Measurements from ENCODE around the gene CLPSL2.
"Not testable (repeated sequence)": the region's sequence is repeated elsewhere in the genome, so short reads cannot be mapped to it uniquely, and the experiment has no call there.

Gene CLPSL2

GRCh38 chr6:35776364-35777215 lies at the start of gene CLPSL2:
Gene CLPSL2, plus strand, starts transcription at chr6:35776598. Its CDS starts 21 bp downstream, at chr6:35776619.
- no peak for DNase-seq

DNA sequence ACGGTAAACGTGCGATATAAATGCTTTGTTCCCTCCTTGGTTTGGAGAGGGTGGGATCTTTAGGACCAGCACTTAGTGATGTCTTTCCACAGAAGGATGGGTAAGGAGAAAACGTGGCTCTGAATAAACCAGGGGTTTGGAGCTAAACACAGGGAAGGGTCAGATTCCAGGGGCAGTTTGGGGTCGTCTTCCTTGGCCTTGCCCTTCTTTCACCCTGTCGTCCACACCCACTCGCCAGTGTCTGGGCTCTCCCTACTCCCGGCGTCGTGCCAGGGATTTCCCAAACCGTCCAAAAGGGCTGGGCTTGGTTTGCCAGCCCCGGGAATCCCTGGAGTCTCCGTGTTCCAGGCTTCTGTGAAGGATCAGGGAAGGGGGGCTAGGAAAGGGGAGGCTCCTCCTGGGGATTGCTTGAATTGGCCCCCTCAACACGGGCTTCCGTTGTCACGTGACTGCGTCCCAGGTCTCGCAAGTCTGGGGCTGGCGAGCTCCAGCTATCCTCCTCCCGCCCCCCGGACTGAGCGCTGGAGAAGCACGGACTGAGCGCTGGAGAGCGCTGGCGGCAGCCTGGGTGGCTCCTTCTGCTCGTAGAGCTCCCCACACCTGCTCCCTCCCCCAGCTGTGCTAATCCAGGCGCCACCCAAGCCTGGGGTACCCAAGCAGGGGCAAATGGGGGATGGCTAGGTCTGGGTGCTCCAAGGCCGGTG lies 49.0 kb upstream of the CLPSL2 start:
- peak; percentile 69 for DNase-seq

GRCh38 chr6:35727935-35728682 lies 48.3 kb upstream of the CLPSL2 start:
- DNase-seq, result peak; percentile 96

DNA sequence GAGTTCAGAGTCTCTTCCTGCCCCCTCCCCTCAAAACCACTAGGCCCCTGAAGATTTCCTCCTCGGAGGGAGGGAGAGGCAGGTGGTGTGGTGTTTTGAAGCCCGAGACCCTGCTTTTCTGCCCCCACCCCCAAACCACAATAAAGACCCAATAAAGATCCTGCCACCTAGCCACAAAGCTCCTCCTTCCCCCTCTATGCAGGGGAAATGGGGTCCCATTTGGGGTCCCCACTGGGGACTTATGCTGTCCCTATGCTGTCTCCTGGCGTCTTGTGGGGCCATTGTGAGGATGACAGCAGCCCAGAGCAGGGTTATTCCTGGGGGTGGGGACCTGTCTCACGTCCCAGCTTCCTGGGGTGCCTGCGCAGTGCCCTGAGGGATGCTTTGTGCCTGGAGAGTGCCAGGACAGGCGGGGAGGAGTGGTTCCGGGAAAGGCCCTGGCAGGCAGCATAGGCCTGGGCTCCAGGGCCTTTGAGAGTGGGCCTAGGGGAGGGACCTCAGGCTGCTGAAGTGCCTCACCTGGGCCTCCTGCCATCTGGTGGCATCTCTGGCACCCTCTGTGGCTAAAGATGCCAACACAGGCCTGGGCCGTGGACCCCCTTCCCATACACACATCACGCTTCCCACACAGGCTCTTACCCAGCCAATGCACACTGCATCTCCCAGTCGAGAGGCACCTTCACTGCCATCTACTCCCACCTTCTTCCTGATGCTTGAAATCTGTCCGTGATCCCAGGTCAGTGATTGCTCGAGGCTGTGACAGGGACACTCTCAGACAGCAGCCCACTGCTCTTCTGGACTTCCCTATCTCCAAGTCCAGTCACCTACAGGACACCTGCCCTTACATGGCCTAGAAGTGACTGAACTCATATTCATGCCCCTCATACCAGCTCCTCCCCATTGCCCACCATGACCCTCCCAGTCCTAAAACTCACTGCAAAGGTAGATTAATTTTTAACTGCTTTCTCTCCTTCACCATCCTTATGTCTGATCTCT lies 47.4 kb upstream of the CLPSL2 start:
- peak; percentile 69 for DNase-seq

DNA sequence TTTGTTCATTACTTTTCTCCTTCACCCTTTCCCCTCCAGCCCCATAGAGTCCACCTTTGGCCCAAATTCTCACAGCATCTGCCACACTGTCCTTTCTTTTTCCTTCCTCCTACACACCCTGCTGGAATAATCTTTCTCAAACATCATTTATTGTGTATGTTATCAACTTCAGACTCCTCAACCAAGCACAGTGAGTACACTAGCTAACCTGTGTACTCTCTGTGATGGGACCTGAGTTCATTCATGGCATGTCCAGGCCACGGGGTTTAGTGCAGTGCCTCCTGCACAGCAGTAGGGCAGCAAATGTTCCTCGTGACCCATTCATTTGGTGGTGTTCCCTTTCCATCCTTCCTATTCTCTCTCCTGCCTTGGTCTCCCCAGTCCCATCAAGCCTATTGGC lies 46.7 kb upstream of the CLPSL2 start:
- DNase-seq, result no peak

DNA sequence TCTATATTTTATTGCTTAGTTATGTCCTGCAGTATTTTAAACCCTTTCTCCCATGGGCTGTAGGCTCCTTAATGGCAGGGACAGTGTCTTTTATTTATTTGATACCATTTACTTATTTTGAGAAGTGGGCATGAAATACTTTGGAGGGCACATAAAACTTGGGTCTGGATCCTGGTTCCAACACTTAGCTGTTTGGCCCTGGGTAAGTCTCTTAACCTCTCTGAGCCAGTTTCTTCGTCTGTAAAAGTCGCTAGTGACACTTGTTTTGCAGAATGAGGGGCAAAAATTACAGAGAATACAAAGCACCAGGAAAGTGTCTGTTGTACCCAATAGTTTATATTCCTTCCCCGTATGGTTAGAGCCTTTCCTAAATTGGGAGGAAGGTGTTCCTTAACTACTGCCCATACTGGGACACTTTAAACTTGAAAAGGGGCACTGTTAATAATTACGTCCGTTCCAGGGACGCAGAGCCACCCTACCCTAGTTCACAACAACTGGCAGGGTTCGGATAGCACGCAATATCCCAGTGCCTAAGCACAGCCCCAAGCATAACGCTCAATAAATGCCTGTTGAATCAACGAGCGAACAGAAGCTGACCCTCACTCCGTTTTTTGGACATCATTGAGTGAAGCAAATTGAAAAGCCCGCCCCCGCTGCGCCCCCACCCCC lies 45.5 kb upstream of the CLPSL2 start:
- no peak for DNase-seq

DNA sequence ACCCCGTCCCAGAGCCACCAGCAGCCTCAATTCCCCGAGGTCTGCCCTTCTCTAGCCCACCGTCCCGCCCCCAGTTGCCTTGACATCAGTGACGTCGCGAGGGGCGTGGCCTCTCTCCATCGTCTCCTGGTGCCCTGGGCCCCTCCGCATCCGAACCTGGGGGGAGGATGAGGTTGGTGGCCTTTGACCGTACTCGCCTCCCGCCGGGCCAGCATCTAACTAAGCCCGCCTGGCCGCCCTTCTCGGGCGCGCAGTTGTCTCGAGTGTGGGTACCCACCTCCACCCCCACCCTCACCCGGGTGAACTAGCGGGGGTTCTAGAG lies 45.0 kb upstream of the CLPSL2 start:
- peak; percentile 89 for DNase-seq

GRCh38 chr6:35731736-35732532 lies 44.5 kb upstream of the CLPSL2 start:
- DNase-seq, result peak; percentile 82

DNA sequence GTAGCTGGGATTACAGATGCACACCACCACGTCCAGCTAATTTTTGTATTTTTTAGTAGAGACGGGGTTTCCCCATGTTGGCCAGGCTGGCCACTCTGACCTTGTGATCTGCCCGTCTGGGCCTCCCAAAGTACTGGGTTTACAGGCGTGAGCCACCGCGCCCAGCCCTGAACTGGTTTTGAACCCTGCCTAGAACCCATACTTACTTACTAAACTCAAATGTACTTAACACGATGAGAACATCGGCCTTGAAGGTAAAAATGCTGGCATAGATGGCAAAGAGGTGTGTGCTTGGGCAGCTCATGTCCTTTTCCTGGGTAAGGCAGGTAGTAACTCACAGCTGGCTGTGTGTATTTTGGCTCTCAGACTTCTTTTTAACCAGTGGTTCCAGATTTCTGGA lies 42.8 kb upstream of the CLPSL2 start:
- no peak for DNase-seq

DNA sequence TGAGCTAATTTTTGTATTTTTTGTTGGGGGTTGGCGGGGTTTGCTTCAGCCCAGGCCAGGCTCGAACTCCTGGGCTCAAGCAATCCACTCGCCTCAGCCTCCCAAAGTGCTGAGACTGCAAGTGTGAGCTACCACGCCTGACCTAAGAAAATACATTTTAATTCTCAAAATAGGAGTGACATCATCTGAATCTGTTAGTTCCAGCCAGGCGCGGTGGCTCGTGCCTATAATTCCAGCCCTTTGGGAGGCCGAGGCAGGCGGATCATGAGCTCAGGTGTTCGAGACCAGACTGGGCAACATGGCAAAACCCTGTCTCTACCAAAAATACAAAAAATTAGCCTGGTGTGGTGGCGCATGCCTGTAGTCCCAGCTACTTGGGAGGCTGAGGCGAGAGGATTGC lies 42.1 kb upstream of the CLPSL2 start:
- DNase-seq, result not testable (repeated sequence)

DNA sequence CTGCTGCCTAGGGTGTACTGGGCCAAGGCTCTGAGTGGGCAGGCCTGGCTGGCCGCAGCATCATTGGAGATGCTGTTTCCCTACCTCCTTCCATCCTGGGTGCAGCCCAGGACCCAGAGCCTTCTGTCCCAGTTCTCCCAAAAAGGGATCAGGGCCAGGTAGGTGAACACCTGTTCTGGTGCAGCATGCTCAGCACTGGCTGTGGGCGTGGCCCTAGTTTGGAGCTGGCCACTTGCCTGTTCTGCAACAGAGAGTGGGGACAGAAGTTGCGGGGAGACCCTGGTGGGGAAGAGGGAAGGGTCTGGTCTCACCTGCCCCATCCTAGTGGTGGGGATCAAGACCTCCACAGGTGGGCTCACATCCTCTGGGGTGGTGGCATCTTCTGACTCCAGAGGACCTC lies 40.9 kb upstream of the CLPSL2 start:
- DNase-seq, result no peak

- DNase-seq, result peak; percentile 61
These were observed 40.0 kb upstream of the CLPSL2 start for GRCh38 chr6:35736253-35736894.

DNA sequence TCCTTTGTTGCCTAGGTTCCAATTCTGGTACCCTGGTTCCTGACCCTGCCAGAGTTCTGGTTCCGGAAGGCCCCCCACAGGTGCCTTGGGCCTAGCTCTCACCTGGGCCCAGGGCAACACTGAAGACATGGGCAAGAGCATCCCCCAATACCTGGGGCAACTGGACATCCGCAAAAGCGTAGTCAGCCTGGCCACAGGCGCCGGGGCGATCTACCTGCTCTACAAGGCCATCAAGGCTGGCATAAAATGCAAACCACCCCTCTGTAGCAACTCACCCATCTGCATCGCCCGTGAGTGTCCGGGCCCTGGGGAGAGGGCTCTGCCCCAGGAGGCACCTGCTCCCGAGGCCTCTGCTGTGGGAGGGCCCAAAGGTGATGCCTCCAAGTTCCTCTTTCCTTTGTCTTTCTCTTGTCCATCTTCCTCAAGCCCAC lies 39.4 kb upstream of the CLPSL2 start, which contains the start of gene ARMC12:
TSS of gene ARMC12 (plus strand) at position 51 of the 431 bp plus-strand sequence. CDS start at position 128, 77 bp downstream.
- no peak for DNase-seq

GRCh38 chr6:35737413-35738211 lies 38.8 kb upstream of the CLPSL2 start:
- peak; percentile 50 for DNase-seq

GRCh38 chr6:35739645-35740524 lies 36.5 kb upstream of the CLPSL2 start:
- DNase-seq, result no peak

- DNase-seq, result no peak
These were observed 33.6 kb upstream of the CLPSL2 start for GRCh38 chr6:35742842-35743241.

DNA sequence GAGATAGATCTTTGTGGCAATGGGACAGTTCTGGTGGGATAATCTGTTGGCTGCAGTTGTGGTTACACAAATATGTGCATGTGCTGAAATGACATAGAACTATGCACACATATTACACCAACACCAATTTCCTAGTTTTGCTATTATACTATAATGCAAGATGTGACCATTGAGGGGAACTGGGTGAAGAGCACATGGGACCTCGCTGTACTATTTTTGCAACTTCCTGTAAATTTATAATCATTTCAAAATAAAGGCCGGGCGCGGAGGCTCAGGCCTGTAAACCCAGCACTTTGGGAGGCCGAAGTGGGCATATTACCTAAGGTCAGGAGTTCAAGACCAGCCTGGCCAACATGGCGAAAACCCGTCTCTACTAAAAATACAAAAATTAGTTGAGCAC lies 30.9 kb upstream of the CLPSL2 start:
- no peak for DNase-seq

GRCh38 chr6:35746516-35746915 lies 29.9 kb upstream of the CLPSL2 start:
- DNase-seq, result no peak
